ENCODE data around the gene NR4A1. TPM values are rescaled to one million over a fixed set of nuclear protein-coding genes. Genes with fewer than 3 reads are reported as not detected.

Gene NR4A1
- total and polyA plus RNA-seq, 9 of the 15 experiments (the other 6 are each of a cell fraction or from before 2014, with no cell fraction given), result 0.07 to 4.7 (median 1.9) TPM; not detected in 1

DNA sequence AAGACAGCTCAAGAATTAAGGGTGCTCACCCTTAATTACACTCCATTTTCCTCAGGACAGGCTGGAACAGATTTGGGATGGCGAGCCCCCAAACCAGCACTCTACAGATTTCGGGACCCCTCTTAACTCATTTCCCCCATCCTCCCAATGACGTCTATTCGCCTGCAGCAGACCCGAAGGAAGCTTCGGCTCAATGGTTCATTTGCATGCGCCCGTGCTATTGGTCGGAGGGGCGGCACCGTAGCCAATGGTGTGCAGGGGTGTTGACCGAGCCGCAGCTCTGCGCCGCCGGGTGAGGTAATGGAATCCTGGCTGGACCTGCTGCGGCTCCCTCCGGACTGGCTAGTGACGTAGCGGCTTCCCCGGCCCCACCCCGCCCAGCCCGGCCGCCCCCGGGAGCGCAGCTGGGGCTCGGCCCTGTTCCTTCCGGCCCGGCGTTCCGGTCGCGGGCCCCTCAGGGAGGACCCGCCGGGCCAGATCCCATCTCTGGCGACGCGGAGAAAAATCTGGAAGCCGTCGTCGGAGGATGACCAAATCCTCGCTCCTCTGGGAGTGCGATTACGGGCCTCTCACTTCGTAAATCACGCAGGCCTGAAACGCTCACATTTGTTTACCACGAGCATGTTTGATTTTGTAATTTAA is 18.3 kb upstream of the NR4A1 start (continued):
- peak in 1 of 2 experiments; percentile 57; a peak in 1 of 4 replicates for TF ChIP-seq SRF (CRISPR knock-in tag; IDR thresholded peaks at IDR 0.05)
- TF ChIP-seq STAT5A (IDR thresholded peaks at IDR 0.05; ENCODE audit: borderline replicate concordance, low read length), result no peak
- peak; percentile 84 for TF ChIP-seq ETV5 (CRISPR knock-in tag; IDR thresholded peaks at IDR 0.05; ENCODE audit: low read depth)
- TF ChIP-seq MBD2 (IDR thresholded peaks at IDR 0.05; ENCODE audit: borderline replicate concordance, low read depth), result peak; percentile 50; the same call in 1 of the 2 replicates
- peak; percentile 19; the same call in 1 of the 2 replicates for TF ChIP-seq EP300 (IDR thresholded peaks at IDR 0.05; ENCODE audit: low read length)
- no peak for TF ChIP-seq KDM5B (IDR thresholded peaks at IDR 0.05; ENCODE audit: insufficient replicate concordance, low read depth, low read length)
- no peak for TF ChIP-seq SETDB1 (IDR thresholded peaks at IDR 0.05; ENCODE audit: low read length)
- no peak for TF ChIP-seq CHD1 (IDR thresholded peaks at IDR 0.05; ENCODE audit: low read length)
- no peak for TF ChIP-seq RBBP5 (IDR thresholded peaks at IDR 0.05; ENCODE audit: borderline replicate concordance, insufficient read depth, low read length, poor library complexity, severe bottlenecking)
- no peak for TF ChIP-seq CAMTA2 (CRISPR knock-in tag; conservative IDR thresholded peaks at IDR 0.05)
- TF ChIP-seq NR2F6 (CRISPR knock-in tag; IDR thresholded peaks at IDR 0.05), result no peak
- TF ChIP-seq TFAM (CRISPR knock-in tag; conservative IDR thresholded peaks at IDR 0.05), result no peak
- no peak for TF ChIP-seq ZNF407 (IDR thresholded peaks at IDR 0.05; ENCODE audit: low read depth)
- no peak for TF ChIP-seq MCM5 (IDR thresholded peaks at IDR 0.05; ENCODE audit: low read depth)
- no peak; the same call in 1 of the 2 replicates for TF ChIP-seq SIN3B (IDR thresholded peaks at IDR 0.05; ENCODE audit: low read depth)
- peak; percentile 79 for TF ChIP-seq CREB1 (IDR thresholded peaks at IDR 0.05)
- peak; percentile 79; the same call in 1 of the 2 replicates for TF ChIP-seq CREB1 (CRISPR knock-in tag; IDR thresholded peaks at IDR 0.05)
- TF ChIP-seq, protein P1, sequence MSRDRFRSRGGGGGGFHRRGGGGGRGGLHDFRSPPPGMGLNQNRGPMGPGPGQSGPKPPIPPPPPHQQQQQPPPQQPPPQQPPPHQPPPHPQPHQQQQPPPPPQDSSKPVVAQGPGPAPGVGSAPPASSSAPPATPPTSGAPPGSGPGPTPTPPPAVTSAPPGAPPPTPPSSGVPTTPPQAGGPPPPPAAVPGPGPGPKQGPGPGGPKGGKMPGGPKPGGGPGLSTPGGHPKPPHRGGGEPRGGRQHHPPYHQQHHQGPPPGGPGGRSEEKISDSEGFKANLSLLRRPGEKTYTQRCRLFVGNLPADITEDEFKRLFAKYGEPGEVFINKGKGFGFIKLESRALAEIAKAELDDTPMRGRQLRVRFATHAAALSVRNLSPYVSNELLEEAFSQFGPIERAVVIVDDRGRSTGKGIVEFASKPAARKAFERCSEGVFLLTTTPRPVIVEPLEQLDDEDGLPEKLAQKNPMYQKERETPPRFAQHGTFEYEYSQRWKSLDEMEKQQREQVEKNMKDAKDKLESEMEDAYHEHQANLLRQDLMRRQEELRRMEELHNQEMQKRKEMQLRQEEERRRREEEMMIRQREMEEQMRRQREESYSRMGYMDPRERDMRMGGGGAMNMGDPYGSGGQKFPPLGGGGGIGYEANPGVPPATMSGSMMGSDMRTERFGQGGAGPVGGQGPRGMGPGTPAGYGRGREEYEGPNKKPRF (IDR thresholded peaks at IDR 0.05; ENCODE audit: low read depth, low read length), result no peak

Data from K562 (cell line).